GM12892 (cell line): ENCODE measurements around the gene SORBS1.

Source experiments
- DNase-seq: peaks from one replicate; pipeline ENCODE4 v3.0.0; 2011; ENCODE audit not compliant: insufficient read length
- FAIRE-seq: peaks from 2 replicates; lab custom pipeline; 2011; peaks lifted over from hg19 to GRCh38; lab: Jason Lieb, UNC
- POLR2A ChIP-seq: IDR thresholded peaks from 2 replicates; pipeline ENCODE4 v1.6.1; 2011; ENCODE audit warnings: low read depth, low read length, control low read depth
- POLR2AphosphoS5 ChIP-seq: IDR thresholded peaks from 2 replicates; pipeline ENCODE4 v1.6.1; 2011; ENCODE audit warnings: low read depth, low read length, control low read depth
- TAF1 ChIP-seq: IDR thresholded peaks from 2 replicates; pipeline ENCODE4 v1.6.1; 2011; ENCODE audit warnings: low read depth, mild to moderate bottlenecking, control low read depth, low read length, borderline replicate concordance

The SORBS1 gene

DNA sequence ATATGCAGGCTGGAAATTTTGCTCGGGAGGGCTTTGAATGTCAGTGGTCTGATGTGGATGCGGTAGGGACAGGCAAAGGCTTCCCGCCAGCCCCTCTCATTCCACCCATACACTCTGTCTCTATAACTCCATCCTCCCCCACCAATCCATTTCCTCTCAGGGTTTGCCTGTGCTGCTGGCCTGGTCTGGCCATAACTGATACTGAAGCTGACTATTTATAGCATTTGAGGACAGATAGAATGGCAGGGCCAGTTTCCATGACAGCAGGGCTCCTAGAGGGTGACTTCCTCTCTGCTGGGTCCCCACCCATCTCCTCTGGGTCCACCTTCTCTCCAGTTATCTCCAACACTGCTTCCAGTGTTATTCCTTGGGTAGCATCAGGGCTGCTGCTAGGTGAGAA is 263.8 kb downstream of the SORBS1 start:
- no peak for DNase-seq
- TF ChIP-seq POLR2A (peak; percentile 63; the same call in 1 of the 2 replicates), TAF1 (no peak), POLR2AphosphoS5 (0 out of 2 replicates have a peak, but pooled peaks have one; percentile 33)
- peak; percentile 83 for FAIRE-seq

DNA sequence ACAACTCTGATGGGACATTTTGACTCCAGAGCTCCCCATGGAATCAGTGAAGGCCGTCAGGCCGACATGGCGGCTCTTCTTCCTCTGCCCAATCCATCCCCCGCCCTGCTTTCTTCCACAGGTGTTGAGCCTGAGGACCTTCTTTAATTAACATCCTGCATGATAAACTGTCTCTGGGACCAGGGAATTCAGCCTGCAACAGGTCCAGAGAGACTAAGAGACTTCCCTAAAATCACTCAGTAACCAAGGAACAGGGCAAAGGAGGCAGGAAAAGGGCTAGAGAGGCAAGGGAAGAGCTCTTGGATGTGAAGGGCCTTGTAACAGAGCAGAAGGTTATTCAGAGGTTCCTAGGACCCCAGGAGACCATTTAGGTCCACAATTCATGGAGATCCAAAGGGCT is 264.4 kb downstream of the SORBS1 start:
- TF ChIP-seq POLR2A (no peak), POLR2AphosphoS5 (no peak), TAF1 (no peak)
- DNase-seq, result no peak
- FAIRE-seq, result no peak

DNA sequence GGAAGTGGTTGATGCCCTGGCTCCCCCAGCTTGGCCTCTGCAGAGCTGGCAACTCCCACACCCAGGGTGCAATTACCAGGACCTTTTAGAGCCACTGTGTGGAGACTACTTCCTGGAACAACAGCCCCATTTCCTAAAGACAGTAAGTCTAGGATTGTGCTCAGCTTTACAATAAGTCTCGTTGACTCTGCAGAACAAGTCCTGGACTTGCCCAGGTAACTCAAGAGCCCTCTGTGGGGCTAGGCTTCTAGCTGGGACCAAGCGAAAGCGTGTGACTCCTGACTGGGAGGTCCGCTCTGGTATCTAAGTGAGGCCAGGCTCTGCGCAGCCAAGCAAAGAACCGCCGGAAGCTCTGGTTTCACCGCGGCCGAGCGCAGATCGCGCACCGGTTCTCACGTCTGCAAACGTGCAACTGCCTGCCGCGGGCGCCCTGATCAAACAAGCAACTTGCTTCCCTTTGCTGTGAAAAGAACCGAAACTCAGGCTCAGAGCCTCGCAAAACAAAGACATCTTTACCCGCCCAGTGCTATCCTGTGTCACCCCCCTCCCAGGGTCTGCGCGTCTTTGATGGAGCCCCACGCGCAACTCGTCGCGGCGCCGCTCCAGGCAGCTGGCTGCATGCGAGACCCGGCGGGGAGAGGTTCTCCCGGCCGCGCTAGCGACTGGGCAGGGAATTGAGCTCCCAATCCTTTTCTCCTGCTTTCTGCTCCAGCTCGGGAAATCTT is 266.0 kb downstream of the SORBS1 start:
- TF ChIP-seq POLR2AphosphoS5 (peak; percentile 95), POLR2A (peak; percentile 85), TAF1 (peak; percentile 88)
- peak; percentile 63 for DNase-seq
- peak; percentile 96 for FAIRE-seq

DNA sequence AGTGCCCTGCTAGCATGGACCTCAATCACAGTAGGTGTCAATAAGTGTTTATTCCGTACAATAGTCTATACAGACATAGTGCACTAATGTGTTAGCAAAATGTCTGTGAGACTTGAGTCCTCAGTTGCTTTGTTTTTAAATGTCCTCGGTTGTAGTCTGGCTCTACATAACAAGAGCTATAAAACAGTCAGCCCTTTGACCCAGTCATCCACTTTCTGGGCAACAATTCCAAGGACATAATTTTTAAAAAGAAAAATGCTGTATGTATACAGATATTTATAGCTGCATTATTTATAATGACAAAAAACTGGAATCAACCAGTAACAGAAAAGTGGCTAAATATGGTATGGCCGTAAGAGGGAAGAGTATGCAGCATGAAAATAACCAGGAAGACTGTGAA is 267.5 kb downstream of the SORBS1 start:
- FAIRE-seq (no peak), DNase-seq (no peak)
- no peak for TF ChIP-seq POLR2A
- TF ChIP-seq POLR2AphosphoS5, result 0 out of 2 replicates have a peak, but pooled peaks have one; percentile 30

DNA sequence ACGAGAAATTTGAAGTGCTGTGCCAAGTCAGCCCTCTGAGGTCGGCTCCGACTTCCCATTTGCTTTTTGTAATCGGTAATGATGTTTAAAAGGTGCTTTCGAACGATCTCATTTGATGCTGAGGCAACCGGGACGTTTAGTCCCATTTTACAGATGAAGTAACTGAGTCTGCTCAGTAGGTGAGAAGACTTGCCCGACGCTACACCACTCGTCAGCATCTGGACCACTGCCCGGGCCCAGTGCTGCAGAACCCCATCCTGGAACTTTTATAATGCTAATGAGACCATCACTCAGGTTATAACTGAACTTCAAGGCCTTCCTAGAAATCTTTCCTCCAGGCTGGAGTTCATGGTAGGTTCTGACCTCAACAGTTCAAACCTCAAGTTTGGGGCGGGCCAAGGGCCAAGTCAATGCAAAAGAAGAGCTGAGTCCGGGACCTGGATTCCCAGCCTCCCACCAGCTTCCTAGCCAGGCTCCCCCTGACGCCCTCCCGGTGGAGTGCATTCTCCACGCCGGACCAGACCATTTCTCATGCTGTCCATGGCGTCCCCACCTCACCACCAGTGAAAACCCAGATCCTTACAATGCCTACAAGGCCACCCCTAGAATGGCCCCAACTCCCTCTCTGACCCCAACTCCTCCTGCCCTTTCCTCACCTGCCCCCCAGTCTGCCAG is 269.7 kb downstream of the SORBS1 start:
- FAIRE-seq (peak; percentile 87), DNase-seq (no peak)
- TF ChIP-seq TAF1 (no peak), POLR2A (no peak), POLR2AphosphoS5 (no peak)

DNA sequence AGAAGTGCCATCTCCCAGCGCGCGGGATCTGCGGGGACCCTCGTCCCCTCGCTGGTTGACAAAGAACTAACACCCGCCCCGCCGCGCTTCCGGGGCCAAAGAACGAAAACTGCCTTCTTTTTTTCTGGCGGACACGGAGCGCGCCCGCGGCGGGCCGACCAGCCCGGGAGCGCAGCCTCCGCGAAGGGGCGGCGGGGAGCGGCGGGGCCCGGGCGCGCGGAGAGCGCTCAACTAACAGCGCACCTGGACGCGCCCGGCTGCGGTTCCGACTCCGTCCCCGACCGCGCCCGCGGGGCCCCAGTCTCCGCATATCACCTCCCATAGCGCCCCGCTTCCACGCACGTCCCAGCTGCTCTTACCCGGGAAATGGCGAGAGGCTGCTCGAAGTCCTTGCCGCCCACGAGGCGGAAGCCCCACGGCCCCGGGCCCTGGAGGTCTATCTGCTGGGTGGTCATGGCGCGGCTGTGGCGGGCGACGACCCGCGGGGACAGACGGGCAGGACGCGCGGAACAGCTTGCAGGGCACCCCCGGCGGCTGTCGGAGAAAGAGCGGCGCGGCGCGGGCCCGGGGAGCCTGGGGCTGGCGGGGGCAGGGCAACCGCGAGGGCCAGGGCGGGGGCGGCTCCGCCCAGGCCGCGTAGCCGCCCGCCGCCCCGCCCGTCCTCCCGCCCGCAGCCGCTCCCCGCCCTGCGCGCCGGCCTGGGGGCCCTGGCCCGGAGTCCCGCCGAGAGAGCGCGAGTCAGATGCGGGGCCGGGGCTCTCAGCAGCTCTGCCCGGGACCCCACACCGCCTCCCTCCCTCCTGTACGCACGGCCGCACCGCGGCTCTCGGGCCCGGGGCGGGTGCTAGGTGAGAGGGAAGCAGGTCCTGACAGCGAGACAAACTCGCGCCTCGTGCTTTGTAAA is 270.5 kb downstream of the SORBS1 start, which contains the start of gene PDLIM1:
Gene PDLIM1, minus strand, starts transcription at position 543 of the 904 bp plus-strand sequence. Its CDS starts 88 bp downstream, at position 455.
- FAIRE-seq, result no peak
- peak; percentile 75 for DNase-seq
- TF ChIP-seq POLR2AphosphoS5 (peak; percentile 68), POLR2A (peak; percentile 86), TAF1 (peak; percentile 80; the same call in 1 of the 2 replicates)

DNA sequence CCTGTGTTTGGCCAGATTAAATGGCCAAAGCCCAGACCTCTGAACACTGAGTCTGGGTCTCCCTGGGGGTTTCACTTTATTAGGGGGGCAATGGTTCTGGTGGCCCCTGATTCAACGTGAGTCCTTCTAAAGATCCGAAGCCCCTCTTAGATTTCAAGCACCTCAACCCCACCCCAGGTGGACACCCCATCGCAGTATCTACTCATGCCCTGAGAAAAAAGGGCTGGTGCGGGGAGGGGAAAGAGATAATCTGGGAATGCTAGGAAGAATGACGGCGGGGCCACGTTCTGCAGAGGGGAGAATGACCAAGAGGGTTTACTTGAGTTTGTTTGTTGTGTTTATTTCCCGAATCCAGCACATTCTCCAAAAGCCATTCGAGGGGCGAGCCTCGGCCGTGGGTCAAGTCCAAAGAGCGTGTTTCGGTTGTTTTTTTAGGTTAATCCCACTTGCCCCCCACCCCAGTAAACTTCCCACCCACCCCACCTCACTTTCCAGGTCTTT is 271.2 kb downstream of the SORBS1 start:
- TF ChIP-seq POLR2AphosphoS5, result no peak
- TF ChIP-seq TAF1, result no peak
- no peak for TF ChIP-seq POLR2A
- DNase-seq (no peak), FAIRE-seq (no peak)

DNA sequence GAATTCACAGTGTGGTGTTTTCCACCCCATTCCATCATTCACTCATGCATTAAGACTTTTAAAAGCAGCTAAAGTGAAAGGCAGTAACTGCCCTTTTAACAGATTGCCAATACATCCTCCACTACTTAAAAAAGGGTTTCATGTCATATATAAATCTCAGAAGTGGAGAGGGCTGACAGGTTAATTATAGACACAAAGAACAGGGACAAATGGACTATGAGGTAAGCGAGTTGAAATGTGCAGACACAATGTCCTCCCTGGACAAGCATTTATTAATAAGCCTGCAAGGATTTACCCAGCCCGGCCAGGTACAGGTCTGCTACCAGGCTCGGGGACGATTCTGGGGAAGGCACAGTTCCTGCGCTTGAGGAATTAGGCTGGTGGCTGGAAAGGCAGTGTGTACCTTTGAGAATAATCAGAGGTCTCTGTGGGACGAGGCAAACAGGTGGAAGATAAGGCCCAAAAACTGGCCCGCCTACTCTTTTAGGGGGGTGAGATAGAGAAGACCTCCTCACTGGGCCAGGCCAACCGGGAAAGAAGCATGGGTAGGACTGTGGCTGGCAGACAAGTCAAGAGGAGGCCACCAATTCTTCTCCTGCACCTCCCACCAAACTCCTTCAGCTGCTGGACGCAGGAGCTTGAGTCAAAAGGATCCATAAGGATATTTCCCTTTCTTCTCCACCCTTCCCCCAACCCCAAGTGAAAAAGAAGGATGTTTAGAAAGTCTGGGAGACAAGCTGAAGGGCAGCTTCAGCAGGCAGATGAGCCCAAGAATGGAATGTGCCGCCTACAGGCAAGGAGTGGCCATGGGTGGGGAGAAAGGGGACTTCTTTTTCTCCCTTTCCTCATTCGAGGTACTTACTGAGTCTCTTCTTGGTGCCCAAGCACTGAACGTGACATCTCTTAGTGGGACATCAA is 271.9 kb downstream of the SORBS1 start:
- FAIRE-seq, result peak; percentile 67
- TF ChIP-seq POLR2A, result peak; percentile 46; the same call in 1 of the 2 replicates
- TF ChIP-seq TAF1, result no peak
- DNase-seq, result no peak

DNA sequence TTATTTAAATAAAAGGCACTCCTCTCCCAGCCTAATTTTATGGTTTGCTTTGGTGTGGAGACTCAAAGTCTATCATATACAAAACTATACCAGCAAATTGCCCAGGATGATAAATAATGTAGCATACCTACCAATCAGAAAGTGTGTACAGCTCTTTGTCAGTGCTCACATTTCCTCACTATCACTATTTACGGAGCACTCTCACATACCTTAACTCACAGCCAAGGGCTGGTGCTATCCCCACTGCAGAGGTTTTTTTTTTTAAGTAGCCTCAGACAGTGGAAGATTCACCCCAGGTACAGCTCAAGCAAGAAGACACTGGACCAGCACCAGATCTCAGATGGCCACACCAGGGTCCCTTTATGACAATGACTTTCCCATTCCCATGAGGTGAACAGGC is 272.9 kb downstream of the SORBS1 start:
- no peak for DNase-seq
- FAIRE-seq, result no peak
- no peak for TF ChIP-seq POLR2A
- TF ChIP-seq TAF1, result no peak
- no peak for TF ChIP-seq POLR2AphosphoS5

DNA sequence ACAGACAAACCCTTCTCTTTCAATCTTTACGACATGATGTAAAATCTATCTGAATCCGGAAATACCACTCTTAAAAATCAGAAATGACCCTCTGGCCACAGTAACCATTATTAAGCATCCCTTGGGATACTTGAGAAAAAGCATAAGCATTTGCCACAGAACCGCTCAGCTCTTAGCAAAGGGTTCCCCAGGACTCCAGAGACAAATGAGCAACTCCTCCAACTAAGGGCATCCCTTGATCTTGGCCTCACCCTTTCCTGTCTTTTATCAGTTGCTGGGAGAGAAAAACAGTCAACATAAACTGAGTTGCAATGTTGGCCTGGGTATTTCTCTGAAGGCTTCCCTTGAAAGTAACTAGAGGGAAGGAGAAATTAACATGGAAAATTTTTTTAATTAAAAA is 273.9 kb downstream of the SORBS1 start:
- DNase-seq, result no peak
- FAIRE-seq, result no peak
- TF ChIP-seq POLR2A (no peak), TAF1 (no peak), POLR2AphosphoS5 (no peak)
